Cortex of kidney (tissue), 1 donor: ENCODE results near the gene GRID2.

Source experiments
- DNase-seq: peaks from one replicate; lab custom pipeline; 2025; lab: John Stamatoyannopoulos, UW

GRID2 gene

DNA sequence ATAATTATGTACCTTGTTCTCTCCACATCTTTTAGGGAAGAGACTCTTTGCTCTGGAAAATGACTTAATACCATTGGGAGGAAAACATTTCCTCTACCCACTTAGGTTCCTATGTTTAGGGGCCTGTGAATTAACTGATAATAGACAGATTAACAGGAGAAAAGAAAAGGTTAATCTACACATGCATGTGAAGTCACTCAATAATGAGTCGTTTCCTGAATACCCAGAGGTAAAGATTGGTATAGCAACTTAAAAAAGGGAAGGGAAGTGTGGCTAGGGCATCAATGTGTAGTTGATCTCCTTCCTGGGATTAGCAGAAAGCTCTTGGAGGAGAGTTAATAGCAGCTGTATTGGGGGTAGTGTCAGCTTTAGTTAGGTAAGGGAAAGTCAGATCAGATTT lies 1105.3 kb downstream of the GRID2 start:
- no peak for DNase-seq

DNA sequence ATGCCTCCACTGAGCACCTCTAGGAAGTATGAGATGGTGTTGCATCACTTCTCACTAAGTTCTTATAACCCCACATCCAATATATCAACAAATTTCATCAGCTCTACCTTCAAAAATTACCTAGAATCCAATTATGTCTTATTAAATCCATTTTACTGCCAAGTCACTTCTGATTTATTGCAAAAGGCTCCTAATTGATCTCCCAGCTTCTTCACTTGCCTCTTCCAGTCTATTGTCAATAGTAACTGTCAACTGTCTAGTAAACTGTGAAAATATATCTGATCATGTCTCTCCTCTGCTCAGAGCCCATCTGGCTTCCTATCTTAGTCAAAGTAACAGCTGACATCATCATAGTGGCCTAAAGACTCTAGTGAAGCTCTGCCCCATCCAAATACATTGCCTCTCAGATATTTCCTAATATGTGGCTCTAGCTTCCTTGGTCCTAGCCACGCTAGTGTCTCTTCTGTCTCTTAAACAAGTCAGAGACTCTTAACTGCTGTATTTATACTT lies 1110.3 kb downstream of the GRID2 start:
- DNase-seq: no peak

DNA sequence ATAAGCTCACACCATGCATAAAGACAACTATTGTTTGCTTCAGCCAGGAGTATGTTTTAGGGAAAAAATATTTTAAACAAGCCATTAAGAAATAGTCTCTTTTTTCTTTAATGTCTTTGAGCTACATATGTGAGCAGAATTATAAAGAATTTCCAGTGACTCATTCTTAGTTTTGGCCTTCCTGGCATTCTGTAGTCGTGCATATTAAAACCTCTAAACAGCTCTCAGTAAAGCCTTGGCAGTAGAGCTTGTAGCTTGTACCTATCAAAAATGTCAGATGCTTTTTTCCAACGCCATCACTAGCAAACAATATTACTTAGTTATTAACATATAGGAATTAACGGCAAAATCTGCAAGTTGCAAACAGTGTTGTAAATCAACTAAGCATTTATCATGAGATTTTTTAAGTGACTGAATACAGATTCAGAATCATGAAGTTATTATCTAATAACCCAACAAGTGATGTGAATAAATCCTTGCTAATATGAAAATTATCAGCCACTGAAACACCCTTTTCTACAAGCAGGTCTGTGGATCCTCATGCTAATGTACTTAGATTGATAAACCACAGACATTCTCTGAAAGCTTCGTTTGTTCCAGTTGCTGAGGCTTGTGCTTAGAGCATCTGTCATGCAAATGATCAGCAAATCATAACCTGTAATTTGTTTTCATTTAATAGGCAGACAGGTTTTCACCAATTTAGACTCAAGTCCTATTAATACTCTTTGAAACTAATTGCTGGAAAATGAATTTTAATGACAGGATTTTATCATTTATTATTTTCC lies 1112.8 kb downstream of the GRID2 start:
- no peak for DNase-seq

DNA sequence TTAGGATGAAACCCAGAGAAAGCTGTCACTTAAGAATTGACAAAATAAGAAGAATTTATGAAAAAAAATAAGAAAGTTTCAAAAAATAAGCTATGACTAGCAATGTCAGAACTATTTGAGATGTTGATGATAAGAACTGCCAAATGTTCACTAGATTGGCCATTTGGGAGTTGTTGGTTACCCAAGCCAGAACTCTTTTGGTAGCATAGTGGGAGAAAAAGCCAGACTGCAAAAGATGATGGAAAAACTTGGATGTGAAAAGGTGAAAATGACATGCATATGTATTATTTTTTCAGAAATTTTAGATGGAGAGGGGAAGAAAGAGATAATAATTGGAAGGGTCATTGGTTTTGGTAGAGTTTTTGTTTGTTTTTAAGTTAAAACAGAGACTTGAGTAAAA lies 1127.6 kb downstream of the GRID2 start:
- no peak for DNase-seq

DNA sequence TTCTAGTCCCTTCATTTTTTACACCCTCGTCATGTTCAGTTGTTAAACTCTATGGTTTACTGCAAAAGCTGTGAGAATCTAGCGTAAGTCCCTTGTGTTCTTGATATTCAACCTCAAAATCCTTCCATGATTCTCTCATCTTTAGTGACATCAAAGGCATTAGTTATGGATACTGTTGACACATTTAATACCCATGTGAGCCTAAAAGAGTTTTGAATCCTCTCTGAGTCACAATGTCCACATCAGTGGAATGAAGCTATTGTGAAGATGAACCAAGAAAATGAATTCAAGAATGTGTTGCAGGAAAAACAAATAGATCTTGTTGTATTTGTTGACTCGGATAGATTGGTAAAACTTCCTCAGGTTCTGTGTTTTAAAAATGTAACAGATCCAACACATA lies 1130.1 kb downstream of the GRID2 start:
- no peak for DNase-seq

DNA sequence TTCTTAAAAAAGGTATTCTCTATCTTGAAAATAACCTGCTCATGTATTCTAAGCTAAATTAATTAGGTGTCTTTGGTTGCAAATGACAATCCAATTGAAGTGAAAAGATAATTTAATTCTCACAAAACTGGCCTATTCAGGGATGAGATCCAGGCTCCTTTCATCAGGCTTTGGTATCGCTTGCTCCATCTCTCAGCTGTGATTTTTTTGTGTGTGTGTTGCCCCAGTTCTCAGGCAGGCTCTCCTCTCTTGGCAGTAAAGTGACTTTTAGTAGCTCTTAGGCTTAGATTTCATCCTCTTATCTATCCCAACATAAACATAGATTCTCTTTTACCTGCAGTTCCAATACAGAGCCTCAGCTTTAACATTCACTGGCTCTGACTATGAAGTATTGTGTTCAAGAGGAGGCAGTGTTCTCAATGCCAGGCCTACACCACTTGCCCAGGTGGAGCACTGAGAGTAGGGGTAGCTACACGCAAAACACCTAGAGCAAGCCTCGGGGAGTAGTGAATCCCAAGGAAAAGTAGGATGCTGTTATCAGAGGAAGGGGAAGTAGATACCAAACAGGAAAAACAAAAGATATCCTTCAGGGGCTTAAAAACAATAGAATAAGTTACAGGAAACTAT lies 1132.3 kb downstream of the GRID2 start:
- no peak for DNase-seq

DNA sequence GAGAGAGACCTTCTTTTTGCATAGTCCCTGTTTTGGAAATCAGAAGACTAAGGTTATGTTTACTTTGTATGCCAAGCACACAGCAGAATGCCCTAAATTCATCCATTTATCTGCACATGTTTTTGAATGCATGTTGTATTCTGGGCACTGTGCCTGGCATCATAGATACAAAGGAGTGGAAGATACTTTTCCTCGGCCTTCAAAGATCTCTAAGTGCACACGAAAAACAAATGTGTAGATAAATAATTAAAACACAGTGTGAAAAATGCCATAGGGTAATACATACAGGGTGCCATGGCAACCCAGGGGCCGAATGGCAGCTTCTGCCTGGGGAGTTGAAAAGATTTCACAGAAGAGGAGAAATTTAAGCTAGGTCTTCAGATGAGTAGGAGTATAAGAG lies 1134.2 kb downstream of the GRID2 start:
- DNase-seq: no peak

DNA sequence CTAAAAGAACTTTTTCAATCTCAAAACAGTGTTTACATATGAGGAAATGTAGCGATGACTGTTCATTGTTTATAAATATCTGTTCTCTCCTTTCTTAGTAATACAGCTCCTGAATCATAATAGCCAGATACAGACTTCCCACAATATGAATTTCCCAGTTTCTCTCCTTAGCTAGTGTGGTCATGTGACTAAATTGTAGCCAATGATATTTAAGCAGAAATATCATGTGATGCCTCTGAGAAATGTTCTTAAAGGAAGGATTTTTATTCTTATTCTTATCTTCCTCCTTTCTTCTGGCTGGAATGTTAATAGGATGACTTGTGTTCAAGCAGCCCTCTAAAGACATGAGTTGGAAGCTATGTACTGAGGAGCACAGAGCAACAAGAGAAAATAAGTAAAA lies 1141.1 kb downstream of the GRID2 start:
- no peak for DNase-seq

DNA sequence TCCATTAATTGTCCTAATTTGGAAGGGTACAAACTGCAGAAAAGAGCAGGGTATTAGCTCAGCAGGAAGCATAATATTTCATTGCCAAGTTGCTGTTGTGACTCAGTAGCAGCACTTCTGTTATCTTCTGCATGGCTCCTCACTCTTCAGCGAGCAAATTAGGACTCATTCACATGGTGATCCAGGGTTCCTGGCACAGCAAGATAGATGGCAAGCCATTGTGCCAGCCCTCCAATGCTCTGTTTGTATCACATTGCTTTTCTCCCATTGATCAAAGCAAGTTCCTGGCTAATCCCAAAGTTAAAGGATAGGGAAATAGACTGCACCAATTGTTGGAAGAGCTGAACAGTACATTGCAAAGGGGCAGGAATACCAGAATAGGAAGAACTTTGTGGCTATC lies 1142.3 kb downstream of the GRID2 start:
- no peak for DNase-seq

DNA sequence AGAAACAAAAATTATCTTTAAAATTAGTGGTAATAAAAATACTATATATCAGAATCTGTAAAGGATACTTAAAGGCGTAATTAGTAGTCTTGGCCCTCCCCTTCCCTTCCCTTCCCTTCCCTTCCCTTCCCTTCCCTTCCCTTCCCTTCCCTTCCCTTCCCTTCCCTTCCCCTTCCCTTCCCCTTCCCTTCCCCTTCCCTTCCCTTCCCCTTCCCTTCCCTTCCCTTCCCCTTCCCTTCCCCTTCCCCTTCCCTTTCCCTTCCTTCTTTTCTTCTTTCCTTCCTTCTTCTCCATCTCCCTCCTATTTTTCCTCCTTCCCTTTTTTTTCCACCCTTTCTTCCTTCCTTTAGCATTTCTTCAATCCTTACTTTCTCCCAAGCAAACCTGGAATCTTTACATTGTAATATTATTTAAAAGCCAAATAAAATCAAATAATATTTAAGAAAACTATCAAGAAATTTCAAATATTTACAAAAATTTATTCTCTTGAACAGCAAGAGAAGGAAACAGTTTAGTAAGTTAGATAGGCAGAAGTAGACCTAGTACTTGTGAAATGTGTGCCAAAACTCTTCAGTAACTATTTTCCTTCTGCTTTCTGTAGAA lies 1145.0 kb downstream of the GRID2 start:
- DNase-seq: no peak

DNA sequence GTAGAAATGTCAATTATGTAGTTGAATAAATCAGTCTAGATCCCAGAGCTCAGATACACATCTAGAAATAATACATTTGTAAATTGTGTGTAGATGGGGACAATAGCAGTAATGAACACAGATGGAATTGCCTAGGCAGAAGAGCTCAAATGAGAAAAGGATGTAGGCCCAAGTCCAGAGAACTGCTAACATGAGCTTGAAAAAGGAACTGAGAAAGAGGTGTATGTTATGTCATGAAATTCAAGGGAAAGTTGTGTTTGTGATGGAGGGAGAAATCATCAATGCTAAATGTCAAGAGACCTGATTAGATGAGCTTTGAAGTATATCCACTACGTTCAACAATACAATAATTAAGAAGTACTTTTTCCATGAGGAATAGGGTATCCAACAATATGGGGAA lies 1148.2 kb downstream of the GRID2 start:
- no peak for DNase-seq

DNA sequence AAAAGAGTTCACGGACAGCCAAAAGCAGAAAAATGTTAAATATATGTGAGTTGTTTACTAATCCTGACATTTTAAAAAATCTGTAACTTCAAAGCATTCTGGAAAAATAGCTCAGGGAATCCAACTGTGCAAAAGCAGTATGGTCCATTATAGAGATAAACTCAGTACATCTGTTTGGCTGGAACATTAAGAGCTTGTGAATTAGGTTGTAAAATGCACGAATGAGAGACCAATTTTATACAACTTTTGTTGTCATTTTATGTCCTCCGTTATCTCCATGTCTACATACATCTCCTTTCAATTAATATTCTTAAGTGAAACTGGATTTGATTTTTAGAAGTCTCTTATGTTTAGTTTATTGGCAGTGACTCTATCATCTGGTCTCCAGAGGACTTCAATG lies 1157.8 kb downstream of the GRID2 start:
- DNase-seq: no peak

DNA sequence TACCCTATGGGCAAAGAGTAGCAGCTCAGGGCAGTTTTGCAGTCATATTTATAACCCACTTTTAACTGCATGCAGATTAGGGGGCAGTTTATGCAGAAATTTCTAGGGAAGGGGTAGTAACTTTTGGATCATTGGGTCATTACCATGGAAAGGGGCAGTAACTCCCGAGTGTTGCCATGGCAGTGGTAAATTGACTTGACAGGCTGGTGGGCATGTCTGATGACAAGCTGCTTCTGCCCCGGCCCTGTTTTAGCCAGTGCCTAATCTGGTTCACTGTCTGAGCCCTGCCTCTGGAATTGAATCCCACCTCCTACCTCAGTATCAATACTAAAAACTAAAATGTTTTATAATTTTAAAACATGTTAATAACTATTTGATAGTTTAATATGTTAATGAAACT lies 1162.7 kb downstream of the GRID2 start:
- DNase-seq: no peak

DNA sequence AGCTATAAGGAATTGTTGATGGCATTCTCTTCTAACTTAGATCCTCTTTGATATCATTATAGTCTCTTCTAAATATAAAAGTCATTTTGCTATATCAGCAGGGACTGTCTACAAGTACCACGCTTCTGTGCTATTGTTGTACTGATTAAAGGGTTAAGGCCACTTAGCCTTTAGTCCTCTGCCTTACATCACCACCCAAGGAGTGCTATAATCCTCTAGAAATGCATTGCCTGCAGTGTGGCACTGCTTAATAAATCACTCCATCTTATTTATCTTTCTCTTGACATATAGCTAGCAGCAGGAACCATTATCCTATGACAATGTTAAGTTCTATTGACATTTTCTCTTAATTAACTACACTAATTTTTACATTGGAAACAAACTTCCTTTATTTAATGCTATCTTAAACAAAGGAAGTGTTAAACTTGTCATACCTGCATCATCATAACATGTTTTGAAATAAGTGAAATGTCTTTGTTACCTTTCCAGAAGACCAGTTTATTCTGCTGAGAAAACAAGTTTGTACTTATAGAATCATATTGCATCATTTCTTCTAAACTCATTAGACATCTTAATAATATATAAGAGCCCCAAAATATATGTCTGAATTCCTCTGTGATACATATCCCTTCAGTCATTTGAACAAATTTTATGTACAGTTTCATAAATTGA lies 1163.9 kb downstream of the GRID2 start:
- no peak for DNase-seq

DNA sequence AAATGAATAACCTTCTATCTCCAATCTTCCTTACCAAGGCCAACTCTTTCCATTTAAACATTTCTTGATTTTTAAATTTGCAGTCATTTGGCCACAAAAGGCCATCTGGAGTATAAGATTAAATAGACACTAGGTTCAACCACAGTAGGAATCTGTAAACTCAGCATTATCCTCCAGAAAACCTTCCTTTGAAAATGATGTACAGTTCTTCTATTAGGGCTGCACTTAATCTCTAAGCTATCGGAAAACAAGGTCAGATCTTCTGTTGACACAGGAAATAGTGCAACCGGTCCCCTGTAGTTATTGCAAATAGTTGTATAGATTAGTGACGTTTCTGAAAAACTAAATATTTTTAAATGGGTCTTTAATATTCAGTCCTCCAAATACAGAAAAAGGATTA lies 1165.8 kb downstream of the GRID2 start:
- DNase-seq: no peak

DNA sequence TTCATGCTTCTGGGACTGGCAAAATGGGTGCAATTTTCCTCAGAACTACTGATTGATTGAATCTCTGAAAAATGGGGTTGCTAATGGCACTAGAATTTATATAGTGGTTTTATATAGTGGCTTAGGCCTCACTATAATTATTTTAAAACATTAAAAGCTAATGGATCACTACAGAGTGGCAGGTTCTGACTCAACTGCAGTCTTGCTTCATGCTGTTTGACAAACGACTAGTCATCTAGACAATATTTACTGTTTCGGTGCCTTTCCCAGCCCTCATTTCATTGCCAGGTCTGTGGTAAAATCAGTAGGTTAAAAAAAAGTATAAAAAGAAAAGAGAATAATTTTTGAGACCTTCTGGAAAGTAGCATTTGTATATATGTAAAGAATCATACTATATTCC lies 1172.0 kb downstream of the GRID2 start:
- DNase-seq: no peak

DNA sequence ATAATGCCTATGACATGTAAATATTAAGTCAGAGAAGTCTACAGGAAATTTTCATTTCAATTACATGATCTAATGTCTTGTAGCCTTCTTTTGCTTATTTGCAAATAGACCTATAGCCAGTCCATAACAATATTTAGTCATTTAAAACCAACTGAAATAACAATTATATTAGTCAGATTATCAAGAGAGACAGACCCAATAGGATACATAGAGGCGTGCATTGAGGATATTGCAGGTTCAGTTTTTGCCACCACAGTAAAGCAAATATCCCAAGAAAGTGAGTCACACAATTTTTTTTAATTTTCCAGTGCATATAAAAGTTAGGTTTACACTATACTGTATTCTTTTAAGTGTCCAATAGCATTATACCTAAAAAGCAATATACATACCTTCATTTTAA lies 1175.0 kb downstream of the GRID2 start:
- DNase-seq: no peak

DNA sequence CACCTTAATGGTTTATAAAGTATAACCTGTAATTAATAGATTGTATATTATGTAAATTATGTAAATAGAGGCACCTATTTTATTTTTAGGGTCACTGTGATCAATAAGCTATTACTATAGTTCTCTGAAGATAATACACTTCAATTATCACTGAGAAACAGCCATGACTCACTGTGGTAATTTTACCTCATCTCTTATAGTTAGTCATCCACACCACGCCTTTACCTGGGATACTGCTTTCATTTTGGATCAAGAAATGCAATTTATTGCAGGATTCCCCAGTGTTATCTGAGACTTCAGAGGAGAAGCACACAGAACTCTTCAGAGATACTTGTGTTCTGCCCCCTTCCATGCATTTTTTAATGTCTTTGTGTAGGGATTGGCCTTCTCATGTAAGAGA lies 1176.7 kb downstream of the GRID2 start:
- no peak for DNase-seq

DNA sequence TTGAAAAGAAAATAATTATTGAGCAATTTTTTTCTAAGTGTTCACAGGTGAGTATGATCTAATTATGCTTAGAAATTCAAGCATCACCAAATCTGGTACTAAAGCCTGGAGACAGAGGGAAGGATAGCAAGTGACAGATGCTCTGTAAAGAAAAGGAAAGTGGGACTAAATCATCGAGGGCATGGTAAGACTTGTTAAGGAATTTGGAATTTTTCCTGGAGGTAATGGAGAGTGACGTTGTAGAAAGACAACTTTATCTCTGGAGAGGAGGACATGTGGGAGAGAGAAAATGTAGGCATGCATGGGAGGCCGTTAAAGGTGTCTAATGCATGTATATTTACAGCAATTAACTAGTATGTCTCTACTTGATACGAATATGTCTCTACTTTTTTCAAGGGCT lies 1191.6 kb downstream of the GRID2 start:
- no peak for DNase-seq

DNA sequence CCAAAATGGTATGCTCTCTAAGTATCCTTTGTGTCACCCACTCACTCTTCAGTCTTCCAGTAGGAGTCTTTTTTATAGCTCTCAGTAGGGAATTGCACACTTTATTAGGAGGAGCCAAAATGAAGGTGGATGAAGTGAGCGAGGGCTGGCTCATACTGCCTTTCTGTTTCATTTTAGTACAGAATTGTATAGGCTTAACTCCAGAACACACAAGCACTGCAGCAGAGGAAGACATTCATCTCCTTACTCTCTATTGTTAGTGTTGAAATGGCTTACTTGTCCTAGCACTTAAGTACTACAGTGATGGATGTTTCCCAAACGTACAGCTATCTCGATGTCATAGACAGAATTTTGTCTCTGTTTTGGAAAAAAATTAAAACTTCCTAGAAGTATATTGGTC lies 1197.5 kb downstream of the GRID2 start:
- DNase-seq: no peak

DNA sequence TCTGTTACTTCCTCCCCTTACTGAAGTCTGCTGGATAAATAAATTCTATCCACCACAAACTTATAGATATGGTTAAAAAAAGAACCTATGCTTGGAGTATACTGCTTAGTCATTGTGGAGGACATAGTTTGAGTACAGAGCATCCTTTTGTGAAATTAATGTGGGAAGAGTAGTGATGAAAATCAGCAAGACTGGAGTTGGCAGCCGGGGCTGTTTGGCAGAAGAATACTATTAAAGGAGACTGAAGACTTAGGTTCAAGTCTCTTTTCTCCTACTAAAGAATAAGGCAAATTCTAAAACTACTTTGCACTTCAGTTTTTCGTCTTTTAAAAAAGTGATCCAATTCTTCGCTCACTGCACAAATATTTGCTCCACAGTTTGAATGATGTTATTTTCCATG lies 1198.2 kb downstream of the GRID2 start:
- DNase-seq: no peak

DNA sequence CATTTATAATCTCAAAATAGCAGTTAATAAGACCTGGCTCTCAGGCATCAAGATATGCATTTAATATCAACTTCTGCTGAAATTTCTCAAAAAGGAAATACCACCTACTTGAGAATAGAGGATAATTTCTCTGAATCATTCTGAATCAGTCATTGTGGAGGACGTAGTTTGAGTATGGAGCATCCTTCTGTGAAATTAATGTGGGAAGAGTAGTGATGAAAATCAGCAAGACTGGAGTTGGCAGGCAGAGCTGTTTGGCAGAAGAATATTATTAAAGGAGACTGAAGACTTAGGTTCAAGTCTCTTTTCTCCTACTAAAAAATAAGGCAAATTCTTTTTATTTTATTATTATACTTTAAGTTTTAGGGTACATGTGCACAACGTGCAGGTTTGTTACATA lies 1199.2 kb downstream of the GRID2 start:
- DNase-seq: no peak

DNA sequence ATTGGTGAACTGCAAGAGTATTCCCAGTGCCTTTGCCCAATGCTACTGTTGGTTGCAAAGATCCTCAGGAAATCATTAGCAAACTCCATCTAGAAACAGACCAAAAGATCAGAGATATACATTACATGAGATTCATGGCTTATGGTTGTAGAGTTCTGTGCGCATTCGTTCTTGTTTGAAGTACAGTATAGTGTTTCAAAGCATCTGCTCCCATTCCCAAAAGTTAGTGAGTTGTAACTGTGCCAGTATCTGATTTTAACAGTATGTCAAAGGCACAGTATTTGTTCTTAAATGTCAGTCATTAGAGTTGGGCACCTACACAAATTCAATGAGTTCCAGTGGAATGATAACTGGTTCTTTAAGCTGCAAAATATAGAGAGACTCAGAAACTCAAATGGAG lies 1210.1 kb downstream of the GRID2 start:
- DNase-seq: no peak
